HTR-8/SVneo (cell line): ENCODE measurements around the gene METTL15.
"Not testable (repeated sequence)": the region's sequence is repeated elsewhere in the genome, so short reads cannot be mapped to it uniquely, and the experiment has no call there.

Experiments used
- DNase-seq: peaks from one replicate; pipeline ENCODE4 v3.0.0; 2011; ENCODE audit warnings: low spot score, mixed read lengths; ENCODE audit not compliant: insufficient read length
- FAIRE-seq: peaks from 2 replicates; lab custom pipeline; 2011; peaks lifted over from hg19 to GRCh38; lab: Jason Lieb, UNC

The METTL15 gene

GRCh38 chr11:28168718-28169117, 60.5 kb downstream of the METTL15 start:
- DNase-seq = no peak
- no peak for FAIRE-seq

DNA sequence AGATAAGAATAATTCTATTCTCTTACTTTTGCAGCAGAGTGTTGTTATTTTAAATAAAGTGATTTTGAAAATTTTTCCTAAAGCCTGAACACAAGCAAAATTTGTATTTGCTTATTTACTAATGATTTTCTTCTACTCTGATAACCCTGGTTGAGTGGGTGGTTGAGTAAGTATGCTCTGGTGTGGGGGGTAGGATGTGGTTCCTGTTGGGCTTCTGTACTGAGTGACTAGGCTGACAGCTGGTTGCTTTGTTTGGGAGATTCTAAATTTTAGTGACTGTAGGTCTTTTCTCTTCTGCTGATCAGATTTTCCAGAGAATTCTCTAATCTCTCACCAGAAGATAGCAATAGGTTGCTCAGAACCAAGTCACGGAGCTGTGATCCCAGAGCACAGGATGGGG, 61.6 kb downstream of the METTL15 start:
- no peak for DNase-seq
- no peak for FAIRE-seq

DNA sequence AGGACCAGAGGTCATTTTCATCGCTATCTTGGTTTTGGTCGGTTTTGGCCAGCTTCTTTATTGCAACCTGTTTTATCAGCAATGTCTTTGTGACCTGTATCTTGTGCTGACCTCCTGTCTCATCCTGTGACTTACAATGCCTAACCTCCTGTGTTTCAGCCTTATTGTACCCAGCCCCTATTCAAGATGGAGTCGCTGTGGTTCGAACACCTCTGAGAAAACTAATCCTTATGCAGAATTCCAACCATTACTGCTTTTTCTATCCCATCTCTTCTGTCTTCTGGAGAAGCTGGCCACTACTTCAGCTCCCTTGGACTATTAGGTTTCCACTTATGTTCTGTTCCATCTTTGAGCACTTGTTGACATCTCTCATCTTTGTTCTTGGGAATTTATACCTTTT, 62.6 kb downstream of the METTL15 start:
- DNase-seq (no peak), FAIRE-seq (no peak)

GRCh38 chr11:28176351-28176750, 68.2 kb downstream of the METTL15 start:
- no peak for FAIRE-seq

GRCh38 chr11:28195449-28195848, 87.3 kb downstream of the METTL15 start:
- FAIRE-seq = no peak
- no peak for DNase-seq

More at GRCh38 chr11:28176351-28176750, 68.2 kb downstream of the METTL15 start:
- peak; percentile 10 for DNase-seq

- no peak for FAIRE-seq
- DNase-seq = no peak
These were observed 101.7 kb downstream of the METTL15 start for GRCh38 chr11:28209906-28210305.

DNA sequence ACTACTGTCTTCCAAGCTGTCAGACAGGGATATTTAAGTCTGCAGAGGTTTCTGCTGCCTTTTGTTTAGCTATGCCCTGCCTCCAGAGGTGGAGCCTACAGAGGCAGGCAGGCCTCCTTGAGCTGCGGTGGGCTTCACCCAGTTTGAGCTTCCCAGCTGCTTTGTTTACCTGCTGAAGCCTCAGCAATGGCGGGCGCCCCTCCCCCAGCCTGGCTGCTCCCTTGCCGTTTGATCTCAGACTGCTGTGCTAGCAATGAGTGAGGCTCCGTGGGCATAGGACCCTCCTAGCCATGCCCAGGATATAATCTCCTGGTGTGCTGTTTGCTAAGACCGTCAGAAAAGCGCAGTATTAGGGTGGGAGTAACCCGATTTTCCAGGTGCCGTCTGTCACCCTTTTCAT, 113.9 kb downstream of the METTL15 start:
- DNase-seq, FAIRE-seq: not testable (repeated sequence)

- no peak for FAIRE-seq
- no peak for DNase-seq
These were observed 115.4 kb downstream of the METTL15 start for GRCh38 chr11:28223577-28223976.

- DNase-seq = no peak
- no peak for FAIRE-seq
These were observed 115.8 kb downstream of the METTL15 start for GRCh38 chr11:28223994-28224393.

GRCh38 chr11:28227460-28227859, 119.3 kb downstream of the METTL15 start:
- FAIRE-seq (no peak), DNase-seq (no peak)

DNA sequence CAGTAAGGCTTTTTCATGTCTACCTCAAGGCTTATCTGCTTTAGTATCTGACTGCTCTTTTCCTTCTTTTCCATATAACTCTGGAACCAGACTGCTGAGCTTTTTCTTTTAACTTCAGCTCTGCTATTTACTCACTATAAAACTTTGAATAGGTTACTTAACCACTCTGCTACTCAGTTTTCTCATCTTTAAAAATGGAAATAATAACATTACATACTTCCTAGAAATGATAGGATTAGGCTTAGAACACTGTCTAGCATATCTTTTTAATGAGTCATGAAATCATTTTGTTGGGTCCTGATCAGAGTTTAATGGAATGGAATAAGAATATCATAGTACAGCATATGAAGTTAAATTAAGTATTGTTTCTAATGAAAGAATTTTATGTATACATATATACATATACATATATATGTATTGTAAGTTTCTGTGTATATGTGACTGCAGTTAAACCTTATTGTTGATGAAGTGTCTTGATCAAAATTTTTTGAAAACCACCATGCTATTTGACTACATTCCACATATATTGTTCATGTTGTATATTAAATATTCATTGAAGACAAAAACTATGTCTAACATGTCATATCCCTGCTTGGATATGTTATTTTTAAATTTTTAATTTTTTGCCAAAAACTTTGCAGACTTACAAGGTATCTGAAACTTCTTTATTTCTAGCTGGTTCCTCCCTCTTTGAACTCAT, 120.2 kb downstream of the METTL15 start:
- DNase-seq (peak; percentile 4), FAIRE-seq (no peak)

GRCh38 chr11:28231475-28231874, 123.3 kb downstream of the METTL15 start:
- DNase-seq (no peak), FAIRE-seq (no peak)

DNA sequence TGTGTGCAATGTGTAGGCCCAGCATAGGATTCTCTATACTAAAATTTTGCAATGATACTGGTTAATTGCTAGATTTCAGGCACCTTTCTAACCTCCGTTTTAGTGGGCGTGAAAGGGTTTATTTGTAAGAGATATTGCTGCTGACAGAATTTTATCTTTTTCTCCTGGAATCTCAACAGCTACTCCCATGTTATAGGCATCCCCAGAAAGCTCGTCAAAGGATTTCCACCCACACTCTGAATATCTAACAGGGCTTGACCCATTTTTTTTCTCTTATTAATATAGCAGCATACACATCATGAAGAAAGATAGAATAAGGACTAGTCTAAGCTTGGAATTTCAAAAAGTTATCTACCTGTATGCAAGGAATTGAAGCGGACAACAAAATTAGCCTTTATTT, 124.5 kb downstream of the METTL15 start:
- FAIRE-seq (no peak), DNase-seq (no peak)

- DNase-seq (no peak), FAIRE-seq (no peak)
These were observed 133.6 kb downstream of the METTL15 start for GRCh38 chr11:28241760-28242159.

DNA sequence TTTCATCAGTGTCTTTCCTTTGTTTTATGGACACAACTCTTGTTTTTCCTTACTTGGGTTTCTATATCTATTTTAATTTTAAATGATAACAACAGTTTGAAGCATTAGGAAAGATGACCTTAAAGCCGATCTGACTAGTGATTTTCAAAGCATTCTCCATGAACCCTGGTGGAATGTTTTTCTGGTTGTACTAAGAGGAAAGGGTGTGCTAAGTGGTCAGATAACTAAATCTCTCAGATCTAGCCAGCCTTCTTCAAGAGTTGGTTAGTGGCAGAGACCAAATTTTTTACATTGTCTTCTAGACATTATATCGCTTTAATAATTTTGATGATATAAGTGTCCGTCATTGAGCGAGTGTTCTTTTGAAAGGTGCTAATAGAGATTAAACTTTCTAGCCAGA, 134.4 kb downstream of the METTL15 start:
- no peak for DNase-seq
- no peak for FAIRE-seq

GRCh38 chr11:28243061-28243460, 134.9 kb downstream of the METTL15 start:
- no peak for DNase-seq
- no peak for FAIRE-seq

DNA sequence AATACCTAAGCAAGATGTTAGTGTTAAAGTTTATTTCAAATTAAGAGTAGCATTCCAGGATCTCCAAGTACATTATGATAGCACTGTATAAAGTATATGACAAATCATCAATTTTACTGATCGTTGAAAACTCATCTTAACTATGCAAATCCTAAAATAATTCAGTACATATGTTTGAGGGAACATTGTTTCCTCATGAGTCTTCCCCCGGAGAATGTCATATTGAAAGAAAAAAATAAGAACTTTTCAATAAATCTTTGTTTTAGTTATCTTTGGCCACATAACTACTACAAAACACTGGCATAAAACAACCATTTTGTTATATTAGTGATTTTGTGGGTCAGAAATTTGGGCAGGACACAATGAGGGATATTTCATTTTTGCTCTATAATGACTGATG, 135.4 kb downstream of the METTL15 start:
- no peak for FAIRE-seq
- no peak for DNase-seq

- DNase-seq (no peak), FAIRE-seq (no peak)
These were observed 136.9 kb downstream of the METTL15 start for GRCh38 chr11:28245131-28245530.

DNA sequence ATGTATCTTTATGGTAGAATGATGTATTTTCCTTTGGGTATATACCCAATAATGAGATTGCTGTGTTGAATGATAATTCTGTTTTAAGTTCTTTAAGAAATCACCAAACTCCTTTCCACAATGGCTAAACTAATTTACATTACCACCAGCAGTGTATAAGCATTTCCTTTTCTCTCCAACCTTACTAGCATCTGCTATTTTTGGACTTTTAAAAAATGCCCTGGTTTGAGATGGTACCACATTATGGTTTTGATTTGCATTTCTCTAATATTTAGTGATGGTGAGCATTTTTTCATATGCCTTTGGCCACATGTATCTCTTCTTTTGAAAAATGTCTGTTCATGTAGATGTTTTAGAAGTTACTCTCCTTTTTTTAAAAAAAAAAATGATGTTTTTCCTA, 142.0 kb downstream of the METTL15 start:
- DNase-seq = no peak

GRCh38 chr11:28251257-28251656, 143.1 kb downstream of the METTL15 start:
- FAIRE-seq = no peak
- DNase-seq = no peak

More for the DNA sequence above, 142.0 kb downstream of the METTL15 start:
- FAIRE-seq = no peak

- DNase-seq (no peak), FAIRE-seq (no peak)
These were observed 149.6 kb downstream of the METTL15 start for GRCh38 chr11:28257761-28258160.

DNA sequence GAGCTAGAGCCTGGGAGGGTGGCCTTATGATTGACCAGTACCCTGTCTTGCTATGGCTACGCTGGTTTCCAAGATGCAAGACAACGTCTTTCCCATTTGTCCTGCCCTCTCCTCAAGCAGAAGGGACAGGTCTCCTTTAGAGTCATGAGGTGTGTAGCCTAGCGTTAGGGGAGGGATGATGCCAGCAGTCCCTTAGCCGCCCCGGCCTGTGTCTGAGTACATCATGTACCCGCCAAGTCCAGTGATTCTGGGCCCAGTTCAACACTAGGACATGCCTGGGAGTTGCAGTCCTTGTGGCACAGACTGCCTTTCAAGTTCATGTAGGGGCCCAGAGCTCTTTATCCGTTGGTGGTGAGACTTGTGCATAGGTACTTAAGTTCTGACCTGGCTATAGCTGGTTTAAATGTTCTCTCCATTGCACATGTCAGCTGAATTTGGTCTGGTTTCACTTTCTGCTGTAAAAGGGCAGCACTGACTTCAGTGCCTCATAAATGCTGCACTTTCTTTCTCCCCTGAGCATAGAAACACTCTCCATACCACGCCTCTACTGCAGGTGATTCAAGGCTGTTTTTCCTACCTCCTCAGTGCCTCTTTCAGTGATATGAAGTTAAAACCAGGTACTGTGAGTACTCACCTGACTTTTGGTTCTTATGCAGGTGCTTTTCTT, 151.1 kb downstream of the METTL15 start:
- no peak for FAIRE-seq
- DNase-seq = no peak
